Endothelial cell of umbilical vein (primary cell): ENCODE measurements around the gene SSTR3. TPM values are rescaled to one million over a fixed set of nuclear protein-coding genes. Genes with fewer than 3 reads are reported as not detected.

Experiments used
- BruUV-seq: library from RNA; stranded (reverse); fragments of 400-500 nt; replicated peaks from 2 replicates; lab custom pipeline; 2021; lab: Mats Ljungman, UMichigan
- CTCF ChIA-PET: fragments of 300-600, 350-600 bp; sonication (Branson Sonifier 250); formaldehyde crosslinking; loops from one replicate; lab custom pipeline; 2021; ENCODE audit warnings: antibody characterized with exemption, inconsistent platforms; lab: Charles Lee
- POLR2A ChIA-PET: fragments of 300-600, 350-600 bp; sonication (Branson Sonifier 250); formaldehyde crosslinking; loops from one replicate; lab custom pipeline; 2021; ENCODE audit warnings: antibody characterized with exemption, inconsistent platforms; lab: Charles Lee
- DNase-seq: peaks from one replicate; pipeline ENCODE4 v3.0.0-alpha.2; 2011; ENCODE audit warnings: low read depth, low spot score
- FAIRE-seq: peaks from 2 replicates; lab custom pipeline; 2011; peaks lifted over from hg19 to GRCh38; lab: Jason Lieb, UNC
- H2AFZ ChIP-seq: 2 replicates; pipeline ENCODE4 v1.6.0; 2012; ENCODE audit warnings: low read depth, low read length, control low read depth, inconsistent platforms
- H3K27ac ChIP-seq: 2 replicates; pipeline ENCODE4 v1.5.1; 2011; ENCODE audit warnings: low read depth, mild to moderate bottlenecking, control low read depth, low read length, moderate library complexity; ENCODE audit not compliant: insufficient read depth
- H3K27me3 ChIP-seq, 2 experiments: 2 replicates each; pipeline versions ENCODE4 v1.6.0 to v1.6.1; 2011; ENCODE audit warnings: low read length in 2 of 2, mixed read lengths in 1 of 2; ENCODE audit not compliant: control insufficient read depth in 2 of 2, insufficient read depth in 2 of 2
- H3K36me3 ChIP-seq, 2 experiments: 2 replicates in 1 of 2; 3 replicates in 1 of 2; pipeline ENCODE4 v1.5.1; 2011; ENCODE audit warnings: low read length in 2 of 2, mild to moderate bottlenecking in 1 of 2, moderate library complexity in 1 of 2; ENCODE audit not compliant: control insufficient read depth in 2 of 2, insufficient read depth in 2 of 2; ENCODE audit errors: extremely low read depth in 1 of 2
- H3K4me1 ChIP-seq: 3 replicates; pipeline ENCODE4 v1.5.1; 2011; ENCODE audit warnings: mild to moderate bottlenecking, low read length; ENCODE audit not compliant: control insufficient read depth, insufficient read depth; ENCODE audit errors: extremely low read depth
- H3K4me2 ChIP-seq: 2 replicates; pipeline ENCODE4 v1.6.1; 2011; ENCODE audit warnings: low read length, control low read depth, mixed read lengths; ENCODE audit not compliant: insufficient read depth
- H3K4me3 ChIP-seq, 3 experiments: fragments of 200-600 bp in 1 of 3; sonication (generic), shearing (Covaris generic) in 1 of 3; replicated peaks in 1 of 3; 2 replicates each; pipeline ENCODE4 v1.5.1; 2011 to 2016; ENCODE audit warnings: control low read depth in 3 of 3, low read length in 3 of 3, mild to moderate bottlenecking in 2 of 3, inconsistent platforms in 1 of 3, low read depth in 1 of 3, moderate library complexity in 1 of 3; ENCODE audit not compliant: insufficient read depth in 1 of 3
- H3K79me2 ChIP-seq: 2 replicates; pipeline ENCODE4 v1.6.0; 2012; ENCODE audit warnings: low read length, inconsistent platforms; ENCODE audit not compliant: control insufficient read depth, insufficient read depth
- H3K9ac ChIP-seq: replicated peaks from 2 replicates; pipeline ENCODE3; 2011; ENCODE audit warnings: low read length, control low read depth; ENCODE audit not compliant: insufficient read depth; ENCODE audit errors: extremely low read depth
- H3K9me1 ChIP-seq: replicated peaks from 3 replicates; pipeline ENCODE4 v1.6.0; 2011; ENCODE audit warnings: mild to moderate bottlenecking, low read length; ENCODE audit not compliant: control insufficient read depth, insufficient read depth; ENCODE audit errors: extremely low read depth
- H3K9me3 ChIP-seq: replicated peaks from 2 replicates; pipeline ENCODE4 v1.5.1; 2012; ENCODE audit warnings: low read length, inconsistent platforms; ENCODE audit not compliant: control insufficient read depth, insufficient read depth
- H4K20me1 ChIP-seq: replicated peaks from 2 replicates; pipeline ENCODE3; 2011; ENCODE audit warnings: mild to moderate bottlenecking, low read length; ENCODE audit not compliant: control insufficient read depth, insufficient read depth; ENCODE audit errors: extremely low read depth
- EZH2 ChIP-seq: IDR thresholded peaks from 2 replicates; pipeline ENCODE4 v1.6.1; 2012; ENCODE audit warnings: borderline replicate concordance, low read depth, mild to moderate bottlenecking, moderate library complexity, low read length, inconsistent platforms; ENCODE audit not compliant: severe bottlenecking
- FOS ChIP-seq: IDR thresholded peaks from 2 replicates; pipeline ENCODE4 v1.6.1; 2011; ENCODE audit warnings: mild to moderate bottlenecking, low read length, moderate library complexity, borderline replicate concordance; ENCODE audit not compliant: insufficient read depth
- GATA2 ChIP-seq: IDR thresholded peaks from 2 replicates; pipeline ENCODE4 v1.7.0; 2011; ENCODE audit warnings: low read depth, mild to moderate bottlenecking, moderate library complexity, mixed read lengths, low read length; ENCODE audit not compliant: insufficient read length, insufficient read depth
- JUN ChIP-seq: IDR thresholded peaks from 2 replicates; pipeline ENCODE4 v1.6.1; 2011; ENCODE audit warnings: borderline replicate concordance, low read depth; ENCODE audit not compliant: insufficient read length, insufficient read depth
- POLR2A ChIP-seq: IDR thresholded peaks from 2 replicates; pipeline ENCODE4 v1.6.1; 2012; ENCODE audit warnings: low read depth, mild to moderate bottlenecking, control low read depth, low read length
- POLR2AphosphoS5 ChIP-seq: IDR thresholded peaks from 2 replicates; pipeline ENCODE4 v1.6.1; 2012; ENCODE audit warnings: low read depth, mild to moderate bottlenecking, control low read depth, low read length, moderate library complexity; ENCODE audit not compliant: insufficient read depth
- dilution Hi-C: fragments of 300-500 bp; cut with MboI; formaldehyde crosslinking; loops from one replicate; pipeline ENCODE4 v1.15.0; 2019; ENCODE audit warnings: low sequenced_read_pairs; ENCODE audit not compliant: extremely low pct_ligation_motif_present
- intact Hi-C: fragments of 100-400 bp; cut with micrococcal nuclease; formaldehyde crosslinking; loops from one replicate; pipeline ENCODE4 v1.10.0; 2022
- polyA plus RNA-seq, 4 experiments: library from polyadenylated mRNA; depleted of rRNA in 3 of 4; stranded (reverse) in 3 of 4; unstranded in 1 of 4; fragments of >200 nt; gene quantifications; 2 replicates each; pipeline versions ENCODE4 v1.2.1 to v1.2.3, GENCODE V29; 2011 to 2012; ENCODE audit warnings: missing spikeins in 1 of 4
- total RNA-seq: library from RNA; stranded (reverse); gene quantifications from 2 replicates; pipeline ENCODE4 v1.2.3, GENCODE V29; 2021
- TF ChIP-seq, protein P1 (sequence below), 2 donors: IDR thresholded peaks; 1 replicate in 1 of 2; 2 replicates in 1 of 2; pipeline ENCODE4 v1.5.1; 2011; ENCODE audit warnings: low read length in 2 of 2, mild to moderate bottlenecking in 2 of 2, moderate library complexity in 2 of 2, control low read depth in 1 of 2, inconsistent platforms in 1 of 2, low read depth in 1 of 2; ENCODE audit not compliant: insufficient read depth in 1 of 2; ENCODE audit errors: extremely low read depth in 1 of 2
- TF ChIP-seq, protein P2 (sequence below): IDR thresholded peaks from 2 replicates; pipeline ENCODE4 v1.6.1; 2011; ENCODE audit not compliant: insufficient read depth, insufficient read length

SSTR3 gene
- total and polyA plus RNA-seq, 2 donors (not counting 3 experiments of a cell fraction or from before 2014, with no cell fraction given) = not detected

DNA sequence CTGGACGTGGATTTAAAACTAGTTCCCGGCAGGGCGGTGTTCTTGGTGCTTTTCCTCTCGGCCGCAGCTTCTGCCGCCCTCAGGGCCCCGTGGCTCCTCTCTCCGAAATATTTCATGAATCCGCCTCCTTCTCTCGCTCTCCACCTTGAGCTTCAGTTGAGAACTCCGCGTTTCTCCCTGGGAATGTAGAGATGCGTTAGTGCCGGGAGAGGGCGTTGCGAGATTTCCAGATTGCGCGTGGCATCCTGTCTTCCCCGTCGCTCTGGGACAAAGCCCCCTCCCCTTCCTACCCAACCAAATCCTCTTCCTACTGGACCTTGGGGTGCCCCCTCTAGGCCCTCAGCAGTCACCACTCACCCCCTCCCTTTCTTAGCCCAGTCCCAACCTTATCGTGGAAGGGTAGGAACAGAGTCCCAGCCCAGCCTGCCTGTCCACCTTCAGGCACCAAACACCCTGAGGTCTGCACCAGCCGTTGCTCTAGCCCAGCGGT, 47.3 kb upstream of the SSTR3 start:
- Histone ChIP-seq H3K9me1 (no peaks in the 10 kb centered on the region), H3K4me2 (peak overlapping the region; percentile 67), H4K20me1 (no peaks in the 10 kb centered on the region), H3K36me3 (no peaks in the 10 kb centered on the region), H3K9me3 (peaks cover 6% of the 10 kb centered on the region), H3K79me2 (no peaks in the 10 kb centered on the region), H3K27ac (no peak overlapping the region), H3K4me1 (peaks cover 23% of the 10 kb centered on the region), H2AFZ (peak overlapping the region; percentile 95), H3K4me3 (no peak overlapping the region), H3K9ac (peak overlapping the region; percentile 18), H3K27me3 (no peaks in the 10 kb centered on the region)
- TF ChIP-seq POLR2A = no peak
- TF ChIP-seq EZH2 = no peak
- TF ChIP-seq JUN = no peak
- TF ChIP-seq FOS = no peak
- TF ChIP-seq, protein P1, sequence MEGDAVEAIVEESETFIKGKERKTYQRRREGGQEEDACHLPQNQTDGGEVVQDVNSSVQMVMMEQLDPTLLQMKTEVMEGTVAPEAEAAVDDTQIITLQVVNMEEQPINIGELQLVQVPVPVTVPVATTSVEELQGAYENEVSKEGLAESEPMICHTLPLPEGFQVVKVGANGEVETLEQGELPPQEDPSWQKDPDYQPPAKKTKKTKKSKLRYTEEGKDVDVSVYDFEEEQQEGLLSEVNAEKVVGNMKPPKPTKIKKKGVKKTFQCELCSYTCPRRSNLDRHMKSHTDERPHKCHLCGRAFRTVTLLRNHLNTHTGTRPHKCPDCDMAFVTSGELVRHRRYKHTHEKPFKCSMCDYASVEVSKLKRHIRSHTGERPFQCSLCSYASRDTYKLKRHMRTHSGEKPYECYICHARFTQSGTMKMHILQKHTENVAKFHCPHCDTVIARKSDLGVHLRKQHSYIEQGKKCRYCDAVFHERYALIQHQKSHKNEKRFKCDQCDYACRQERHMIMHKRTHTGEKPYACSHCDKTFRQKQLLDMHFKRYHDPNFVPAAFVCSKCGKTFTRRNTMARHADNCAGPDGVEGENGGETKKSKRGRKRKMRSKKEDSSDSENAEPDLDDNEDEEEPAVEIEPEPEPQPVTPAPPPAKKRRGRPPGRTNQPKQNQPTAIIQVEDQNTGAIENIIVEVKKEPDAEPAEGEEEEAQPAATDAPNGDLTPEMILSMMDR (IDR thresholded peaks at IDR 0.05; ENCODE audit: extremely low read depth in 1 of 2, insufficient read depth in 1 of 2, low read depth in 1 of 2, low read length in 2 of 2) = peak; percentile 56 to 71
- no peak for TF ChIP-seq POLR2AphosphoS5
- no peak for TF ChIP-seq GATA2
- TF ChIP-seq, protein P2, sequence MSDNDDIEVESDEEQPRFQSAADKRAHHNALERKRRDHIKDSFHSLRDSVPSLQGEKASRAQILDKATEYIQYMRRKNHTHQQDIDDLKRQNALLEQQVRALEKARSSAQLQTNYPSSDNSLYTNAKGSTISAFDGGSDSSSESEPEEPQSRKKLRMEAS = no peak
- dilution Hi-C loops (no loop called here), intact Hi-C loops (loop anchor here (2.0 kb wide), 2 partner anchors 61 to 181 kb away; no protein-coding TSS in a partner anchor)
- no TSS peak for BruUV-seq
- ChIA-PET POLR2A (no interaction called here), CTCF (interaction anchor here (0.6 to 4.2 kb wide), 42 partner anchors 9 to 502 kb away, joined by 3 to 83 read pairs (median 4); partner anchors contain the start of gene RAC2)
- DNase-seq (peak; percentile 60), FAIRE-seq (peak; percentile 92)
